ENCODE data around the gene F5. TPM values are rescaled to one million over a fixed set of nuclear protein-coding genes. Genes with fewer than 3 reads are reported as not detected.

Gene F5
- total and polyA plus RNA-seq, 10 of the 15 experiments (the other 5 are each of a cell fraction or from before 2014, with no cell fraction given), result under 0.01 to 3.8 (median 0.40) TPM

DNA sequence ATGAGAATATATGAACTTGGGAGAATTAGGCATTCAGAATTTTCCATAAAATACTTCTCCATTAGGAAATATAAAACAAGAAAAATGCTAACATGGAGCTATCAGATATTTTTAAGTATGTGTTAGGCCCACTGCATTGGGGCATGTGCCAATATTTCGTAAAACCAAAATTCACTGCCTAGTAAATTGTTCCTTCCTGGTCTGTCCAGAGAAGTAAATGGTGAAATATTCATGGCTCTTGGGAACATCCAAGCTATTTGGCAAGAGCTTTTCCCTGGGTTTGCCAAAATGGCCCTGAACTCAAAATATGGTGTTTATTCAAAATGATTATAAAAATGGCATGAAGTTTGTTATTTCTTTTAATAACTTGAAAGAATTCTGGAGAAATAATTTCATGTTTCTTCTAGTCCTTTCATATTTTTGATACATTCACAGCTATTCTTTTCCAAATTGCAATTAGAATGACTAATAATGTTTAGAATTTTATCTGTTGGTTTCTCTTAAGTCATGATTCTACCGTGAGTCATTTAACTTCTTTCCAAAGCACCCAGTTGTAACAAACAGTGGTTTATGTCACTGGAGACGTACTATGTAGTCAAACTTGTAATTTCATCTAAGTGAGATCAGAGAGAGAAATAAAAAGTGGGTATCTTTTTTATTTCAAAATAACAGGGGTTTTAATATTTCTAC, 74.8 kb downstream of the F5 start:
- FAIRE-seq (no peak), ATAC-seq (0 out of 3 replicates have a peak, but pooled peaks have one; percentile 28), DNase-seq (ENCODE audit: low read depth, low spot score) (no peak)
- H3K27me3 ChIP-seq (replicated peaks in 1 of 2; ENCODE audit: control insufficient read depth in 2 of 2, insufficient read depth in 2 of 2, low read length in 1 of 2), result no peaks in the 10 kb centered on the region
- no peak overlapping the region for H3K27ac ChIP-seq (ENCODE audit: control insufficient read depth, insufficient read depth)
- no peaks in the 10 kb centered on the region for H3K4me1 ChIP-seq (ENCODE audit: control insufficient read depth, insufficient read depth, low read length)
- H3K9me3 ChIP-seq (replicated peaks; ENCODE audit: control insufficient read depth, insufficient read depth, low read length), result no peaks in the 10 kb centered on the region
- in situ Hi-C loops (cut with MboI) (no loop called here), intact Hi-C loops (cut with micrococcal nuclease; ENCODE audit: unreplicated experiment) (no loop called here)
- H3K4me3 ChIP-seq, result no peak overlapping the region
- no TSS peak for BruUV-seq (replicated peaks)
- ChIA-PET CTCF (interaction anchor here (1.5 kb wide), 1 partner anchor 34 kb away, joined by 3 read pairs; no protein-coding TSS in a partner anchor), RAD21 (ENCODE audit: unreplicated experiment) (no interaction called here), POLR2A (no interaction called here), SMC1A (ENCODE audit: uncharacterized antibody, unreplicated experiment) (interaction anchor here (1.1 kb wide), 1 partner anchor 25 kb away, joined by 5 read pairs; no protein-coding TSS in a partner anchor)
- no peak overlapping the region for H2AFZ ChIP-seq (ENCODE audit: control insufficient read depth, low read depth, low read length)
- 0 out of 2 replicates have a peak, but pooled peaks have one; percentile 6 for TF ChIP-seq JUNB (IDR thresholded peaks at IDR 0.05)
- TF ChIP-seq, protein P1, sequence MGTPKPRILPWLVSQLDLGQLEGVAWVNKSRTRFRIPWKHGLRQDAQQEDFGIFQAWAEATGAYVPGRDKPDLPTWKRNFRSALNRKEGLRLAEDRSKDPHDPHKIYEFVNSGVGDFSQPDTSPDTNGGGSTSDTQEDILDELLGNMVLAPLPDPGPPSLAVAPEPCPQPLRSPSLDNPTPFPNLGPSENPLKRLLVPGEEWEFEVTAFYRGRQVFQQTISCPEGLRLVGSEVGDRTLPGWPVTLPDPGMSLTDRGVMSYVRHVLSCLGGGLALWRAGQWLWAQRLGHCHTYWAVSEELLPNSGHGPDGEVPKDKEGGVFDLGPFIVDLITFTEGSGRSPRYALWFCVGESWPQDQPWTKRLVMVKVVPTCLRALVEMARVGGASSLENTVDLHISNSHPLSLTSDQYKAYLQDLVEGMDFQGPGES (IDR thresholded peaks at IDR 0.05), result no peak
- no peak for TF ChIP-seq HCFC1 (IDR thresholded peaks at IDR 0.05; ENCODE audit: low read length)
- TF ChIP-seq TARDBP (IDR thresholded peaks at IDR 0.05; ENCODE audit: borderline replicate concordance), result no peak
- TF ChIP-seq NFXL1 (IDR thresholded peaks at IDR 0.05; ENCODE audit: borderline replicate concordance), result no peak
- H3K4me2 ChIP-seq (ENCODE audit: control insufficient read depth, insufficient read depth), result no peak overlapping the region
- no peaks in the 10 kb centered on the region for H3K36me3 ChIP-seq (ENCODE audit: control insufficient read depth in 2 of 2, insufficient read depth in 2 of 2, low read length in 1 of 2)
- H4K20me1 ChIP-seq (ENCODE audit: control insufficient read depth, insufficient read depth), result no peaks in the 10 kb centered on the region
- 41% methylated on average over 3 of the region's 3 CpGs for WGBS (ENCODE audit: insufficient coverage, insufficient replicate concordance, low lambda C conversion rate, missing lambda C conversion rate)
- no peaks in the 10 kb centered on the region for H3K79me2 ChIP-seq (ENCODE audit: control insufficient read depth, insufficient read depth, low read length)
- no peak overlapping the region for H3K9ac ChIP-seq (ENCODE audit: control insufficient read depth, insufficient read depth, low read length)

DNA sequence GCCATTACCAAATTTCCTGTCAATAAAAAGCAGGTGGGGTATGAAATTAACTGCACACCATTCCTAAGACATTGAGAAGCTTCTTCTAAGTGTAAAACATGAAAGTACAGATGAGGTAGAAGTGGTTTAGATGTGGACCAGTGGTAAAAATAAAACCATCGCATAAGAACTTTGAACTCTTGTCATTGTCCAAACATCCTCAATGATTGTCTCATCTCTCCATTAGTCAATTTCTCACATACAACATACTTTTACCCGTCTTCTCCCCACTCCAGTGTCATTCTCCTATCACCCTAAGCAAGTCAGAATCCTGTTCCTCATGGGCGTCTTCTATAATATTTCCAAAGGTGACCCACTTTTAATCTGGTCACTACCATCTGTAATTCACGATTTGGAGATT, 76.2 kb downstream of the F5 start:
- ChIA-PET CTCF (interaction anchor here (1.2 to 1.5 kb wide), 2 partner anchors 18 to 36 kb away, joined by 3 read pairs; no protein-coding TSS in a partner anchor), POLR2A (no interaction called here), RAD21 (ENCODE audit: unreplicated experiment) (no interaction called here), SMC1A (ENCODE audit: uncharacterized antibody, unreplicated experiment) (no interaction called here)
- DNase-seq (ENCODE audit: low read depth, low spot score) (no peak), ATAC-seq (no peak), FAIRE-seq (no peak)
- H3K9ac ChIP-seq (ENCODE audit: control insufficient read depth, insufficient read depth, low read length), result no peak overlapping the region
- no peak overlapping the region for H2AFZ ChIP-seq (ENCODE audit: control insufficient read depth, low read depth, low read length)
- no peaks in the 10 kb centered on the region for H4K20me1 ChIP-seq (ENCODE audit: control insufficient read depth, insufficient read depth)
- BruUV-seq (replicated peaks), result no TSS peak
- H3K4me3 ChIP-seq, result no peak overlapping the region
- in situ Hi-C loops (cut with MboI), result no loop called here
- intact Hi-C loops (cut with micrococcal nuclease; ENCODE audit: unreplicated experiment), result no loop called here
- H3K36me3 ChIP-seq (ENCODE audit: control insufficient read depth in 2 of 2, insufficient read depth in 2 of 2, low read length in 1 of 2), result no peaks in the 10 kb centered on the region
- no peak overlapping the region for H3K4me2 ChIP-seq (ENCODE audit: control insufficient read depth, insufficient read depth)
- H3K27me3 ChIP-seq (replicated peaks in 1 of 2; ENCODE audit: control insufficient read depth in 2 of 2, insufficient read depth in 2 of 2, low read length in 1 of 2), result no peaks in the 10 kb centered on the region
- H3K4me1 ChIP-seq (ENCODE audit: control insufficient read depth, insufficient read depth, low read length), result no peaks in the 10 kb centered on the region
- H3K27ac ChIP-seq (ENCODE audit: control insufficient read depth, insufficient read depth), result no peak overlapping the region
- no peaks in the 10 kb centered on the region for H3K9me3 ChIP-seq (replicated peaks; ENCODE audit: control insufficient read depth, insufficient read depth, low read length)
- H3K79me2 ChIP-seq (ENCODE audit: control insufficient read depth, insufficient read depth, low read length), result no peaks in the 10 kb centered on the region
- WGBS (ENCODE audit: insufficient coverage, insufficient replicate concordance, low lambda C conversion rate, missing lambda C conversion rate), result 40% methylated on average over 4 of the region's 4 CpGs
- TF ChIP-seq CHD4 (IDR thresholded peaks at IDR 0.05) (no peak), NFXL1 (IDR thresholded peaks at IDR 0.05; ENCODE audit: borderline replicate concordance) (no peak), SP1 (IDR thresholded peaks at IDR 0.05; ENCODE audit: low read depth, low read length) (no peak), POLR2A (IDR thresholded peaks at IDR 0.05; ENCODE audit: low read depth, low read length) (no peak), BCL3 (IDR thresholded peaks at IDR 0.05; ENCODE audit: borderline replicate concordance, insufficient read depth, low read depth, low read length, poor library complexity, severe bottlenecking) (no peak), BMI1 (IDR thresholded peaks at IDR 0.05; ENCODE audit: borderline replicate concordance) (no peak), MAX (IDR thresholded peaks at IDR 0.05; ENCODE audit: low read depth, low read length) (no peak), CBX3 (IDR thresholded peaks at IDR 0.05; ENCODE audit: borderline replicate concordance, low read depth) (no peak), ESRRA (IDR thresholded peaks at IDR 0.05; ENCODE audit: low read length) (no peak), MEF2B (IDR thresholded peaks at IDR 0.05; ENCODE audit: partially characterized antibody, poor library complexity, severe bottlenecking) (no peak), POU2F2 (IDR thresholded peaks at IDR 0.05; ENCODE audit: borderline replicate concordance, low read depth, low read length) (no peak)

All from GM12878 (cell line).